CD4-positive, alpha-beta T cell (primary cell): ENCODE results near the gene LEF1. TPM values are rescaled to one million over a fixed set of nuclear protein-coding genes. Genes with fewer than 3 reads are reported as not detected.

Experiments
- ATAC-seq: fragments of 200-7000 bp; cut with Tn5 transposase; one replicate; pipeline ENCODE4 v1.10.0; 2022; ENCODE audit warnings: mild to moderate bottlenecking; ENCODE audit not compliant: poor library complexity
- CTCF ChIA-PET: fragments of 350-600 bp; sonication (Branson Sonifier 250); formaldehyde crosslinking; loops from one replicate; lab custom pipeline; 2021; ENCODE audit warnings: antibody characterized with exemption, inconsistent platforms; lab: Charles Lee
- POLR2A ChIA-PET: fragments of 350-600 bp; sonication (Branson Sonifier 250); formaldehyde crosslinking; loops from one replicate; lab custom pipeline; 2021; ENCODE audit warnings: antibody characterized with exemption, inconsistent platforms; lab: Charles Lee
- DNase-seq, 14 experiments: peaks; one replicate each; pipeline ENCODE4 v3.0.0-alpha.2; 2013 to 2020; ENCODE audit warnings: mixed read lengths in 2 of 14
- H3K27ac ChIP-seq, 2 donors: one replicate each; pipeline versions ENCODE4 v1.5.1 to v1.7.0; 2013; ENCODE audit warnings: low read length in 2 of 2, low read depth in 1 of 2, mild to moderate bottlenecking in 1 of 2
- H3K27me3 ChIP-seq, 2 experiments: 1 replicate in 1 of 2; 2 replicates in 1 of 2; pipeline versions ENCODE4 v1.6.1 to v1.7.0; 2013; ENCODE audit warnings: low read length in 2 of 2, control low read depth in 1 of 2, mild to moderate bottlenecking in 1 of 2, moderate library complexity in 1 of 2; ENCODE audit not compliant: insufficient read depth in 2 of 2, control insufficient read depth in 1 of 2
- H3K36me3 ChIP-seq: one replicate; pipeline ENCODE4 v1.6.1; 2013; ENCODE audit warnings: low read length, control low read depth; ENCODE audit not compliant: insufficient read depth
- H3K4me1 ChIP-seq: one replicate; pipeline ENCODE4 v1.6.1; 2013; ENCODE audit warnings: low read length, control low read depth; ENCODE audit not compliant: insufficient read depth
- H3K4me3 ChIP-seq: one replicate; pipeline ENCODE4 v1.5.1; 2013; ENCODE audit warnings: mild to moderate bottlenecking, low read length, moderate library complexity
- H3K9me3 ChIP-seq, 2 experiments: 1 replicate in 1 of 2; 2 replicates in 1 of 2; pipeline versions ENCODE4 v1.6.1 to v1.7.0; 2013; ENCODE audit warnings: low read length in 2 of 2, mild to moderate bottlenecking in 2 of 2, control low read depth in 1 of 2, moderate library complexity in 1 of 2; ENCODE audit not compliant: control insufficient read depth in 1 of 2, insufficient read depth in 1 of 2
- H3K27ac Mint-ChIP-seq: one replicate; pipeline ENCODE4 v1.8.0; 2020; ENCODE audit warnings: mixed read lengths
- H3K27me3 Mint-ChIP-seq: one replicate; pipeline ENCODE4 v1.8.0; 2021; ENCODE audit warnings: mixed read lengths
- H3K36me3 Mint-ChIP-seq: one replicate; pipeline ENCODE4 v1.8.0; 2021; ENCODE audit warnings: low read depth, mixed read lengths
- H3K4me1 Mint-ChIP-seq: one replicate; pipeline ENCODE4 v1.8.0; 2021; ENCODE audit warnings: low read depth, mixed read lengths
- H3K4me3 Mint-ChIP-seq: one replicate; pipeline ENCODE4 v1.8.0; 2020; ENCODE audit warnings: mild to moderate bottlenecking, mixed read lengths
- H3K9me3 Mint-ChIP-seq: one replicate; pipeline ENCODE4 v1.8.0; 2020; ENCODE audit warnings: mixed read lengths
- CTCF ChIP-seq: fragments of 200-600 bp; IDR thresholded peaks from one replicate; pipeline ENCODE4 v1.8.0; 2022; ENCODE audit warnings: antibody characterized with exemption, mild to moderate bottlenecking
- intact Hi-C, 2 experiments: fragments of 100-400 bp; cut with DNase I in 1 of 2; cut with micrococcal nuclease in 1 of 2; formaldehyde crosslinking; loops; one replicate each; pipeline versions ENCODE4 v1.15.1 to v1.9.0; 2023 to 2025; cut with DNase I, micrococcal nuclease
- total RNA-seq, 174 experiments: library from RNA in 2 of 174; stranded (reverse) in 2 of 174; gene quantifications; one replicate each; pipeline ENCODE4 v1.2.3 and lab custom pipeline; 2021 to 2026

The LEF1 gene
- total RNA-seq, 2 experiments from 2014 or later: 409 to 438 TPM

- peaks cover 47% of the 10 kb centered on the region for H3K4me1 ChIP-seq
- no peak for TF ChIP-seq CTCF
- intact Hi-C loops: loop anchor here in 1 of 2 experiments (2.0 kb wide), 1 partner anchor 33 kb away; no protein-coding TSS in a partner anchor
- peak overlapping the region; percentile 10 to 67 for H3K27ac ChIP-seq
- peak overlapping the region; percentile 12 for H3K4me3 ChIP-seq
- peaks cover 89% of the 10 kb centered on the region for H3K36me3 Mint-ChIP-seq
- ChIA-PET CTCF (interaction anchor here (1.0 to 1.5 kb wide), 2 partner anchors 29 to 111 kb away, joined by 3 to 4 read pairs; no protein-coding TSS in a partner anchor), POLR2A (interaction anchor here (0.6 to 14.9 kb wide), 8 partner anchors 10 to 61 kb away, joined by 4 to 229 read pairs (median 10); partner anchors contain the start of gene LEF1)
- DNase-seq (peak in 3 of 14 experiments; percentile 26 to 41 (median 31)), ATAC-seq (peak; percentile 18)
- H3K9me3 Mint-ChIP-seq: no peaks in the 10 kb centered on the region
- peak overlapping the region; percentile 98 for H3K27ac Mint-ChIP-seq
- H3K4me3 Mint-ChIP-seq: peak overlapping the region; percentile 74
- peaks cover 33% of the 10 kb centered on the region for H3K36me3 ChIP-seq
- no peaks in the 10 kb centered on the region for H3K9me3 ChIP-seq
- no peaks in the 10 kb centered on the region for H3K27me3 Mint-ChIP-seq
- H3K27me3 ChIP-seq: no peaks in the 10 kb centered on the region
- peaks cover 95% of the 10 kb centered on the region for H3K4me1 Mint-ChIP-seq
Observed at GRCh38 chr4:108141213-108141950, 27.4 kb downstream of the LEF1 start.

GRCh38 chr4:108140328-108140727 lies 28.4 kb downstream of the LEF1 start:
- ATAC-seq (peak; percentile 6), DNase-seq (peak in 3 of 14 experiments; percentile 32 to 73 (median 56))
- TF ChIP-seq CTCF: no peak
- ChIA-PET CTCF (interaction anchor here (1.0 to 1.5 kb wide), 2 partner anchors 12 to 30 kb away, joined by 3 to 5 read pairs; no protein-coding TSS in a partner anchor), POLR2A (interaction anchor here (0.6 to 14.9 kb wide), 9 partner anchors 9 to 60 kb away, joined by 3 to 229 read pairs (median 10); partner anchors contain the start of gene LEF1)
- Mint-ChIP-seq H3K36me3 (peaks cover 89% of the 10 kb centered on the region), H3K27ac (peak overlapping the region; percentile 98), H3K9me3 (no peaks in the 10 kb centered on the region), H3K4me3 (peak overlapping the region; percentile 52), H3K27me3 (no peaks in the 10 kb centered on the region), H3K4me1 (peaks cover 95% of the 10 kb centered on the region)
- Histone ChIP-seq H3K4me3 (no peak overlapping the region), H3K27me3 (no peaks in the 10 kb centered on the region), H3K27ac (peak overlapping the region; percentile 35 to 67), H3K4me1 (peaks cover 49% of the 10 kb centered on the region), H3K36me3 (peaks cover 30% of the 10 kb centered on the region), H3K9me3 (no peaks in the 10 kb centered on the region)
- intact Hi-C loops: loop anchor here in 1 of 2 experiments (2.0 kb wide), 1 partner anchor 32 kb away; no protein-coding TSS in a partner anchor

- Histone ChIP-seq H3K27me3 (no peaks in the 10 kb centered on the region), H3K4me3 (no peak overlapping the region), H3K36me3 (peaks cover 30% of the 10 kb centered on the region), H3K27ac (peak overlapping the region in 1 of 2 donors; percentile 51), H3K9me3 (no peaks in the 10 kb centered on the region), H3K4me1 (peaks cover 48% of the 10 kb centered on the region)
- POLR2A ChIA-PET: interaction anchor here (1.1 to 14.9 kb wide), 9 partner anchors 10 to 103 kb away, joined by 4 to 229 read pairs (median 9); partner anchors contain the start of gene LEF1
- intact Hi-C loops: no loop called here
- H3K4me1 Mint-ChIP-seq: peaks cover 95% of the 10 kb centered on the region
- peak overlapping the region; percentile 80 for H3K4me3 Mint-ChIP-seq
- TF ChIP-seq CTCF: no peak
- no peaks in the 10 kb centered on the region for H3K27me3 Mint-ChIP-seq
- peak overlapping the region; percentile 98 for H3K27ac Mint-ChIP-seq
- ATAC-seq (peak; percentile 6), DNase-seq (no peak)
- CTCF ChIA-PET: interaction anchor here (1.4 to 1.8 kb wide), 3 partner anchors 20 to 121 kb away, joined by 4 to 8 read pairs (median 7); no protein-coding TSS in a partner anchor
- H3K36me3 Mint-ChIP-seq: peaks cover 89% of the 10 kb centered on the region
- no peaks in the 10 kb centered on the region for H3K9me3 Mint-ChIP-seq
Observed at GRCh38 chr4:108139089-108139488, 29.6 kb downstream of the LEF1 start.
